AML-193 (cell line): ENCODE data around the gene FEV.

Experiments used
- DNase-seq, 2 experiments: peaks; one replicate each; lab custom pipeline; 2025; lab: John Stamatoyannopoulos, UW

FEV gene

DNA sequence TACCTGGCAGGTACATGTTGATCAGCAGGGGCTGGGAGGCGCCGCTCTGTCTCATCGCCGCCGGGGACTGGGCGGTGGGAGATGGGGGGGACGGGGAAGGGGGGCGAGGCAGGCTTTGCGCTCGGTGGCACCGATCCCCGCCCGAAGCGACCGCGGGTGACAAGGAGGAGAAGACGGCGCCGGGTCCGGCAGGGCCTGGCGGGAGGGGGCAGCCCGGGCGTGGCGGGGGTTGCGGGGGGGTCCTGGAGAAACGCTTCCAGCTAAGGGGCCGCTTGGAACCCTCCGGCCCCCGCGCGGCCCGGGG lies at the start of gene FEV:
Gene FEV, minus strand, starts transcription at position 164 of the 304 bp plus-strand sequence. Its CDS starts 109 bp downstream, at position 55.
- DNase-seq = no peak

DNA sequence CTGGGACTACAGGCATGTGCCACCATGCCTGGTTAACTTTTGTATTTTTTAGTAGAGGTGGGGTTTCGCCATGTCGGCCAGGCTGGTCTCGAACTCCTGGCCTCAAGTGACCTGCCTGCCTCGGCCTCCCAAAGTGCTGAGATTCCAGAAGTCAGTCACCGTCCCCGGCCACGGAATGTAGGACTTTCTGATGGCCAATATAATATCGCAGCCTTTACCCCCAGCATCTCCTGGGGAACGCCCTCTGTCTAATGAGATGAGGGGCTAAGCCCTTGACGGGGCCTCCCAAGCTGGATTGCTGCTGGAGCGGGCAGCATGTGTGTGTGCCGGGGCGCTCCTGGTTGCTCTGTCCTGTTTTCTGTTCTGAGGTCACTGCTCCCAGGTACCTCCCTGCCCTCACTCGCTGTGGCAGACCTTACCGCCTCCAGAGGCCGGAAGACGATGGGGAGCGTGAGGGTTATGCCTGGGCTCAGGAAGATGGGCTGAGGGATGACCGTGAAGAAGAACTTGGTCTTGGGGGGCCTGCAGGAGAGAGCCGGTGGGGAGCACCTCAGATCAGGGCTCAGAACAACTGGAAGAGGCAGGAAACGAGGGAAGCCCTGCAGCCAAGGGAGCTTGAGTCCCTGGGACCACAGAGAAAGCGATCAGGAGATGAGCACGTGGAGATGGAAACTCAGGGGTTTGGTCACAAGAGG lies 47.2 kb upstream of the FEV start:
- DNase-seq = no peak

GRCh38 chr2:219031005-219031738 lies 46.2 kb upstream of the FEV start:
- DNase-seq = no peak

GRCh38 chr2:219030177-219030940 lies 45.4 kb upstream of the FEV start:
- no peak for DNase-seq

DNA sequence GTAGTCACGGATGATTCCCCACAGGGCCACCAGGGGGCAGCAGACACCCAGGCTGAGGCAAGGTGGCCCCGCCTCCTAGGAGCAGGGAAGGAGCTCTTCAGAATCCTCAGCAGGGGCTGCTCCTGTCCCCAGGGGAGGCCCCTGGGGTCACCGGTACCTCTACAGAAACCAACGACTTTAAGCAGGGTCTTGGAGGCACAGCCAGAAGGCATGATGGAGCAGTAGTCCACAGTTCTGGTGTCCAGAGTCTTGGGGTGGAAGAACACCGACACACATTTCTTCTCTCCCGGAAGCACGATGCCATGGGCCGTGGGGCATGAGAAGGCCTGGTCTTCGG lies 44.8 kb upstream of the FEV start:
- peak; percentile 54 to 56 for DNase-seq

DNA sequence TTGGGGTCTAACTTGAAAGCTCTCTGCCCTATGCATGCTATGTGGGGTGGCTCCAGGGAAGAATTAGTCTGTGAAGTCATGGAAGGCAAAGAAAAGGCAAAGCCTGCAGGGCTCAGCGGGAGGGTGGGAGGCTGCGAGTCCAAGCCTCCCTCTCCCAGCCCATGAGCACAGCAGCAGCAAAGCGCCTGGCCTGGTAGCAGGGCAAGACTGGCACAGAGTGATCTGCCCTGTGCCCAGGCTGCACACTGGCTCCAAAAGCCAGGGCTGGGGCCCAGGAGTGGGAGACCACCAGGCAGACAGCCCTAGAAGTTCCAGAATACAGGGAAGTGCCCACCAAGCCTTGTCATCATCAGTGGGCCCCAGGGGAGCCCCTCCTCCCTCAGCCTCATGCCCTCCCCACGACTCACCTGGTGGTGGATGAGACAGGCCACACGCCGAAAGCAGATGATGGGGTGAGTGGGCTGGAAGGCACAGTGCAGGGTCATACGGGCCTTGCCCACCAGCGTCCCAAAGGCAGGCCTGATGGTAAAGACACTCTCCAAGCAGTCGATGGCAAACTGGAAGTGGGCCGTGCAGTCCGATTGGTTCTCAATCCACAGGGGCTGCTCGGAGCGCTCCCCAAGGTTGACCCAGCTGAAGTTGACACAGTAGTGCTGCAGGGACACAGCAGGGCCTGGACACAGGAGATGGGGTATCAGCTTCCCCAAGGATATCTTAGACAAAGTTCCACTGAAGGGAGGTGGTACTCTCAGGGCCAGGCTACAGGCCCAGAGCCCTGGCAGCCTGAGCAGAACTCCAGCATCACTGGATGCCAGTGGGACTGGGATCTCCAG lies 44.2 kb upstream of the FEV start:
- no peak for DNase-seq

DNA sequence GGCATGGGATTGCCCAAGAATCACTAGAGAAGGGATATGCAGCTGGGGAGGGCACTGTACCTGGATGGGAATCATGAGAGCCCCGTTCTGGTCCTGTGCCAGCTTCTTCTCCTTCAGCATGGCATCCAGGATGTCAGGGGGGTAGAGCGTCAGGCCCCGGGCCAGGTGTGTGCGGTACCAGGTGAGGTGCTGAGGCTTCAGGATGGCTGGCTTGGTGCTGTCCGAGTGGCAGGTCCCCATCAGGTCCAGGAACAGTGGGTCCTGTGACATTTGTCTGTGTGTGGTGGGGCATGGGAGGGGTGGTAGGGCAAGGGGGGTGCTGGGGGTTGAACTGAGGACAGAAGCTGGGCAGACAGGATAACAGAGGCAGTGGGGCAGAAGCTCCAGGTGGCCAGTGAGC lies 43.2 kb upstream of the FEV start:
- no peak for DNase-seq

GRCh38 chr2:219027511-219028055 lies 42.6 kb upstream of the FEV start:
- DNase-seq = no peak

GRCh38 chr2:219026946-219027345 lies 42.0 kb upstream of the FEV start:
- no peak for DNase-seq

- no peak for DNase-seq
Observed at GRCh38 chr2:219025637-219026585, 40.9 kb upstream of the FEV start.

GRCh38 chr2:219024059-219024458 lies 39.1 kb upstream of the FEV start:
- no peak for DNase-seq

- no peak for DNase-seq
Observed at GRCh38 chr2:219023045-219023605, 38.1 kb upstream of the FEV start.

DNA sequence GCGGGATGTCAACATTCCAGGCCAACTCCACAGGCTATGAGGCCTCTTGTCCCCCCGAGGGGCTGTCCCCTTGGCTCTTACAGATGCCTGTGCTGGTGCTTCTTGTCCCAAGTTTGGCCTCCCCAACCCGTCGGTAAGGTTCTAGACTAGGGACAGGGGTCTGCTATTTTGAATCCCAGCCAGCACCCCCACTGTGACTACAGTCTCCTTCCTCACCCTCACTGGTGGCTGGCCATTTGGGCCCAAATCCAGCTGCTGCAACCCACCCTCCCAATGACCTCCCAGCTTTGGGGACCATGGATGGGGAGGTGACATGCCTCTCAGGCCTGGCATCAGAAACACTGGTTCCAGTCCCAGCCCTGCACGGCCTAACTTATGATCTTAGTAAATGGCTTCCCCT lies 37.6 kb upstream of the FEV start:
- DNase-seq = no peak

- no peak for DNase-seq
Observed at GRCh38 chr2:219022041-219022440, 37.1 kb upstream of the FEV start.

- no peak for DNase-seq
Observed at GRCh38 chr2:219021591-219021990, 36.6 kb upstream of the FEV start.

DNA sequence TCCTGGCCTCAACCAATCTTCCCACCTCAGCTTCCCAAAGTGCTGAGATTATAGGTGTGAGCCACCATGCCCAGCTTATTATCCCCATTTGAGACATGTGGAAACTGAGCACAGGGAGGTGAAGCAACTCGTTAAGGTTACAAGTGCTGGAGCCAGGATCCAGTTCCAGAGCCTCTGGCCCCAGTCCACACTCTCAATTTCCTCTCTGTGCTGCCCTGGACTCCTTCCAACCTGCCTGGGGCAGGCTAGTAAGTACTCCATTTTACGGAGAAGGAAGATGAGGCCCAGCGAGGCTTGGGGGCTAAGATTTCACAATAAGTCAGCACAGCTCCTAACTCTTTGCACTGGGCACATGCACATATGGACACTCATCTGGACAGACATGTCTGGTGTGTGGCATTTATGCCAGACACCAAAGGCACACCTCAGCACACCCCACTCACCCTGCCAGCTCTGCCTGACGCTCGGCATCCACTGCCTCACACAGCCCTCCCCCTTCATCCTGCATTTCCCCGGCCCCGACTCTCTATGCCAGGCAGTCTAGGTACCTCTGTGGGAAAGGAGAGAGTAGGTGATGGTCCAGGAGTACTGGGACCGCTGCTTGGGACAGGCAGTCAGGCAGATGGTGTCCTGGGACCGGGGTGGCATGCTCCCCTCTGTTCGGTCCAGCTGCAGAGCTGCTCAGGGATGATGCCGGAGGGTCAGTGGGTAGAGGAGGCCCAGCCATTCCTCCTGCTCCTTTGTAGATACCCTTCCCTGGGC lies 35.8 kb upstream of the FEV start:
- no peak for DNase-seq

- DNase-seq = no peak
Observed at GRCh38 chr2:219019436-219019835, 34.5 kb upstream of the FEV start.

- DNase-seq = no peak
Observed at GRCh38 chr2:219018726-219019125, 33.7 kb upstream of the FEV start.

- DNase-seq = no peak
Observed at GRCh38 chr2:219018286-219018685, 33.3 kb upstream of the FEV start.
